ENCODE measurements around the gene CCNJL. TPM values are rescaled to one million over a fixed set of nuclear protein-coding genes. Genes with fewer than 3 reads are reported as not detected.

The CCNJL gene
- polyA plus RNA-seq, 1 donor (not counting 4 experiments of a cell fraction or from before 2014, with no cell fraction given) = 1.6 TPM

- Histone ChIP-seq H3K27me3 (ENCODE audit: control insufficient read depth, extremely low read depth, insufficient read depth, low read length) (no peaks in the 10 kb centered on the region), H3K4me1 (ENCODE audit: control insufficient read depth, extremely low read depth, insufficient read depth, low read length) (peaks cover 6% of the 10 kb centered on the region), H3K4me3 (ENCODE audit: control insufficient read depth in 2 of 3, extremely low read depth in 1 of 3, insufficient read depth in 2 of 3, low read depth in 1 of 3, low read length in 3 of 3) (no peak overlapping the region), H4K20me1 (ENCODE audit: control insufficient read depth, extremely low read depth, insufficient read depth, low read length) (no peaks in the 10 kb centered on the region), H3K27ac (ENCODE audit: control insufficient read depth, insufficient read depth, low read length) (no peak overlapping the region), H3K4me2 (ENCODE audit: control insufficient read depth, extremely low read depth, insufficient read depth, low read depth, low read length) (no peak overlapping the region), H2AFZ (ENCODE audit: control insufficient read depth, low read length) (no peak overlapping the region), H3K36me3 (ENCODE audit: control insufficient read depth in 2 of 2, extremely low read depth in 1 of 2, insufficient read depth in 2 of 2, low read length in 2 of 2) (no peaks in the 10 kb centered on the region), H3K9ac (ENCODE audit: control insufficient read depth, extremely low read depth, insufficient read depth, low read length) (no peak overlapping the region), H3K9me3 (ENCODE audit: control insufficient read depth, low read depth, low read length) (no peaks in the 10 kb centered on the region), H3K79me2 (ENCODE audit: control insufficient read depth, insufficient read depth, low read length) (no peaks in the 10 kb centered on the region), H3K9me1 (ENCODE audit: control insufficient read depth, extremely low read depth, insufficient read depth, low read length) (no peaks in the 10 kb centered on the region)
- dilution Hi-C loops (cut with MboI; ENCODE audit: extremely low pct_ligation_motif_present, low sequenced_read_pairs) = no loop called here
- FAIRE-seq (no peak), DNase-seq (ENCODE audit: low read depth, low spot score) (no peak)
- TF ChIP-seq, protein P1, sequence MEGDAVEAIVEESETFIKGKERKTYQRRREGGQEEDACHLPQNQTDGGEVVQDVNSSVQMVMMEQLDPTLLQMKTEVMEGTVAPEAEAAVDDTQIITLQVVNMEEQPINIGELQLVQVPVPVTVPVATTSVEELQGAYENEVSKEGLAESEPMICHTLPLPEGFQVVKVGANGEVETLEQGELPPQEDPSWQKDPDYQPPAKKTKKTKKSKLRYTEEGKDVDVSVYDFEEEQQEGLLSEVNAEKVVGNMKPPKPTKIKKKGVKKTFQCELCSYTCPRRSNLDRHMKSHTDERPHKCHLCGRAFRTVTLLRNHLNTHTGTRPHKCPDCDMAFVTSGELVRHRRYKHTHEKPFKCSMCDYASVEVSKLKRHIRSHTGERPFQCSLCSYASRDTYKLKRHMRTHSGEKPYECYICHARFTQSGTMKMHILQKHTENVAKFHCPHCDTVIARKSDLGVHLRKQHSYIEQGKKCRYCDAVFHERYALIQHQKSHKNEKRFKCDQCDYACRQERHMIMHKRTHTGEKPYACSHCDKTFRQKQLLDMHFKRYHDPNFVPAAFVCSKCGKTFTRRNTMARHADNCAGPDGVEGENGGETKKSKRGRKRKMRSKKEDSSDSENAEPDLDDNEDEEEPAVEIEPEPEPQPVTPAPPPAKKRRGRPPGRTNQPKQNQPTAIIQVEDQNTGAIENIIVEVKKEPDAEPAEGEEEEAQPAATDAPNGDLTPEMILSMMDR (optimal IDR thresholded peaks at IDR 0.05 in 1 of 3, IDR thresholded peaks at IDR 0.05 in 1 of 3, conservative IDR thresholded peaks at IDR 0.05 in 1 of 3; ENCODE audit: extremely low read depth in 1 of 3, insufficient read depth in 2 of 3, low read length in 3 of 3) = no peak
- TF ChIP-seq EZH2 (IDR thresholded peaks at IDR 0.05; ENCODE audit: low read length) = no peak
Observed at GRCh38 chr5:160266044-160266443, 46.3 kb downstream of the CCNJL start.

DNA sequence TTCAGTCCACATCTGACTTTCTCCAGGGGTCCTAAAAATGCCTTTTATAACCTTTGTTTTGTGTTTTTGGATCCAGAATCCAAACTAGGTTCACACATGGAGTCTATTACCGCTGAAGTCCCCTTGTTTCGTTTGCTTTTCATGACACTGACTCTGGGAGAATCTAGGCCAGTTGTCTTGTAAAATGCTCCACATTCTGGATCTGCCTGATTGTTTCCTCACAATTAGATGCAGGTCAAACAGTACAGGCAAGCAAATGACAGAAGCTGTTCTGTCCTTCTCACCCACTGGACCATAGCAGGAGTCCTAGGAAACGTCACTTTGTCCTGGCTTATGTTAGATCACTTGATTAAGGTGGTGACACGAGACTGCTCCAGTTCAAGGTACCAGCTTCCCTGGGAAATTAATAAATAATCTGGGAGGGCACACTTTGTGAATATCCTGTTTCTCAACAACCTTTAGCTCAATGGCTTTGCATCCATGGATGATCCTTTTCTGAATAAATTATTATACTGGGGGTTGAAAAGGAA is 49.0 kb downstream of the CCNJL start:
- H3K9me3 ChIP-seq (ENCODE audit: control insufficient read depth, low read depth, low read length) = no peaks in the 10 kb centered on the region
- no peak for FAIRE-seq
- H3K79me2 ChIP-seq (ENCODE audit: control insufficient read depth, insufficient read depth, low read length) = no peaks in the 10 kb centered on the region
- TF ChIP-seq, protein P1 (optimal IDR thresholded peaks at IDR 0.05 in 1 of 3, IDR thresholded peaks at IDR 0.05 in 1 of 3, conservative IDR thresholded peaks at IDR 0.05 in 1 of 3; ENCODE audit: extremely low read depth in 1 of 3, insufficient read depth in 2 of 3, low read length in 3 of 3) = no peak
- no peak for TF ChIP-seq EZH2 (IDR thresholded peaks at IDR 0.05; ENCODE audit: low read length)
- H3K4me3 ChIP-seq (ENCODE audit: control insufficient read depth in 2 of 3, extremely low read depth in 1 of 3, insufficient read depth in 2 of 3, low read depth in 1 of 3, low read length in 3 of 3) = no peak overlapping the region
- H3K36me3 ChIP-seq (ENCODE audit: control insufficient read depth in 2 of 2, extremely low read depth in 1 of 2, insufficient read depth in 2 of 2, low read length in 2 of 2) = no peaks in the 10 kb centered on the region
- no peaks in the 10 kb centered on the region for H3K27me3 ChIP-seq (ENCODE audit: control insufficient read depth, extremely low read depth, insufficient read depth, low read length)
- no peak overlapping the region for H3K4me2 ChIP-seq (ENCODE audit: control insufficient read depth, extremely low read depth, insufficient read depth, low read depth, low read length)
- dilution Hi-C loops (cut with MboI; ENCODE audit: extremely low pct_ligation_motif_present, low sequenced_read_pairs) = no loop called here
- H3K27ac ChIP-seq (ENCODE audit: control insufficient read depth, insufficient read depth, low read length) = no peak overlapping the region
- DNase-seq (ENCODE audit: low read depth, low spot score) = no peak
- no peaks in the 10 kb centered on the region for H3K4me1 ChIP-seq (ENCODE audit: control insufficient read depth, extremely low read depth, insufficient read depth, low read length)
- H3K9me1 ChIP-seq (ENCODE audit: control insufficient read depth, extremely low read depth, insufficient read depth, low read length) = no peaks in the 10 kb centered on the region
- no peak overlapping the region for H2AFZ ChIP-seq (ENCODE audit: control insufficient read depth, low read length)
- no peaks in the 10 kb centered on the region for H4K20me1 ChIP-seq (ENCODE audit: control insufficient read depth, extremely low read depth, insufficient read depth, low read length)
- H3K9ac ChIP-seq (ENCODE audit: control insufficient read depth, extremely low read depth, insufficient read depth, low read length) = no peak overlapping the region

Data from keratinocyte (primary cell).